ENCODE results near the gene TBL1X. TPM values are rescaled to one million over a fixed set of nuclear protein-coding genes. Genes with fewer than 3 reads are reported as not detected.

Gene TBL1X
- total and polyA plus RNA-seq, 2 of the 8 experiments (the other 6 are each of a cell fraction or from before 2014, with no cell fraction given), result 13.3 to 25.6 TPM

DNA sequence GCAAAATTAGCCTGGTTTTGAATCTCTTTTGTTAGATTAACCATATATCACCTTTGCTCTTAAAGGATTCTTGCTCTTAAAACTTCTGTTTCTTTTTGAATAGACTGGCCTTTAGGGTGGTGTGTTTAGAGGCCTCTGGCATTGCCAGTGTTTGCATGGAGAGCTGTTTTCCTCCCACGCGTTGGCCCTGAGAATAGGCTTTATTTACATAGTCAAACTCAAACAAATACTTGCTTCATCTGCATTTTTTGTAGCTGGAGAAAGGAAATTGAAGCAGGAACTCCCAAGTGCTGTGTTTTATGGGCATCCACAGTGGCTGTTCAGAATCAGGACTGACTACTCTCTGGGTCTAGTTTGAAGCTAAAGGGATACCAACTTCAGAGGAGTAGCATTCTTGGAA is 324.1 kb downstream of the TBL1X start:
- Histone ChIP-seq H3K14ac (ENCODE audit: insufficient read length) (no peak overlapping the region), H2BK15ac (ENCODE audit: low read length) (no peak overlapping the region), H3K4me3 (ENCODE audit: extremely low read depth in 1 of 4, insufficient read depth in 2 of 4, low read depth in 3 of 4, low read length in 4 of 4) (peak overlapping the region in 3 of 4 experiments; percentile 23 to 84 (median 23); a peak in 6 of 8 replicates), H3K4me1 (replicated peaks in 1 of 4; ENCODE audit: control insufficient read depth in 3 of 4, insufficient read depth in 4 of 4, low read length in 3 of 4) (peaks cover 6 to 16% (median 13%) of the 10 kb centered on the region in 4 experiments; a peak in 6 of 7 replicates), H3K9me3 (ENCODE audit: insufficient read depth in 2 of 2, low read depth in 1 of 2, low read length in 1 of 2) (no peaks in the 10 kb centered on the region), H3K4me2 (ENCODE audit: insufficient read depth in 1 of 2, low read depth in 2 of 2, low read length in 2 of 2) (peak overlapping the region; percentile 66 to 92), H3K27me3 (replicated peaks in 1 of 4; ENCODE audit: control insufficient read depth in 3 of 4, extremely low read depth in 1 of 4, insufficient read depth in 3 of 4, low read length in 3 of 4) (no peaks in the 10 kb centered on the region), H2BK12ac (ENCODE audit: low read depth, low read length) (peak overlapping the region; percentile 81; the same call in 1 of the 2 replicates), H3K79me2 (ENCODE audit: control insufficient read depth in 1 of 2, insufficient read depth in 2 of 2, low read length in 2 of 2) (peaks cover 0 to 69% of the 10 kb centered on the region in 2 experiments; a peak in 2 of 4 replicates), H2AK5ac (ENCODE audit: low read depth, low read length) (no peak overlapping the region), H4K91ac (replicated peaks; ENCODE audit: insufficient read length, low read length) (no peak overlapping the region), H3K9ac (replicated peaks in 1 of 4; ENCODE audit: extremely low read depth in 1 of 4, low read depth in 3 of 4, low read length in 3 of 4) (no peak overlapping the region; a peak in 1 of 7 replicates), H4K5ac (ENCODE audit: insufficient read length, low read depth, low read length) (no peak overlapping the region), H3K23me2 (ENCODE audit: low read depth, low read length) (peaks cover 8% of the 10 kb centered on the region; the same call in 1 of the 2 replicates), H3K36me3 (ENCODE audit: control insufficient read depth in 2 of 4, insufficient read depth in 4 of 4, low read length in 3 of 4) (no peaks in the 10 kb centered on the region), H2BK20ac (ENCODE audit: low read length) (no peak overlapping the region), H3K18ac (ENCODE audit: extremely low read depth, low read length) (no peak overlapping the region), H4K8ac (ENCODE audit: extremely low read depth, insufficient read depth, low read length) (no peak overlapping the region), H2BK120ac (replicated peaks; ENCODE audit: low read depth, low read length) (no peak overlapping the region), H3K4ac (replicated peaks; ENCODE audit: insufficient read length, low read depth, low read length) (no peak overlapping the region), H3K27ac (ENCODE audit: low read depth, low read length) (no peak overlapping the region; the same call in 1 of the 2 replicates), H3K56ac (replicated peaks; ENCODE audit: insufficient read length, low read depth, low read length) (no peak overlapping the region), H2BK5ac (ENCODE audit: low read depth, low read length) (no peak overlapping the region), H2AFZ (ENCODE audit: low read length) (no peak overlapping the region), H4K20me1 (replicated peaks in 1 of 2; ENCODE audit: control insufficient read depth in 1 of 2, insufficient read depth in 2 of 2, low read length in 2 of 2) (peaks cover 0 to 3% of the 10 kb centered on the region in 2 experiments), H3K23ac (ENCODE audit: insufficient read length) (no peak overlapping the region), H3K79me1 (ENCODE audit: low read depth, low read length) (no peaks in the 10 kb centered on the region; the same call in 1 of the 2 replicates)
- 6% methylated on average over 2 of the region's 2 CpGs; no CpG with 5 or more reads in 1 of the 2 experiments for WGBS, 2 experiments (ENCODE audit: extremely low coverage in 1 of 2, insufficient coverage in 1 of 2, insufficient read length in 1 of 2, insufficient replicate concordance in 2 of 2, low coverage in 1 of 2, low lambda C conversion rate in 2 of 2, missing lambda C conversion rate in 1 of 2)
- FAIRE-seq, result no peak
- TF ChIP-seq EGR1 (IDR thresholded peaks at IDR 0.05; ENCODE audit: borderline replicate concordance, low read depth, low read length) (peak; percentile 81), CHD2 (IDR thresholded peaks at IDR 0.05; ENCODE audit: low read length) (no peak)
- DNase-seq (ENCODE audit: low read depth in 1 of 2, low spot score in 2 of 2), result no peak
- ChIA-PET CTCF (ENCODE audit: partially characterized antibody) (no interaction called here), POLR2A (ENCODE audit: partially characterized antibody) (interaction anchor here (0.8 to 1.4 kb wide), 3 partner anchors 9 to 36 kb away, joined by 3 to 5 read pairs (median 4); partner anchors contain the start of gene GPR143)

All from H1 (cell line).